Mesothelial cell of epicardium (in vitro differentiated cells): ENCODE results near the gene IRF9. TPM values are rescaled to one million over a fixed set of nuclear protein-coding genes. Genes with fewer than 3 reads are reported as not detected.

ENCODE experiments used
- DNase-seq, 2 experiments: peaks; one replicate each; pipeline ENCODE4 v3.0.0; 2021; ENCODE audit warnings: low spot score in 2 of 2; ENCODE audit not compliant: unreplicated experiment in 2 of 2
- H3K27ac Mint-ChIP-seq: 2 replicates; pipeline ENCODE4 v1.8.0; 2021; ENCODE audit warnings: mixed read lengths
- H3K27me3 Mint-ChIP-seq: 2 replicates; pipeline ENCODE4 v1.8.0; 2021; ENCODE audit warnings: low read depth, mixed read lengths
- H3K36me3 Mint-ChIP-seq: 2 replicates; pipeline ENCODE4 v1.8.0; 2021; ENCODE audit warnings: mixed read lengths
- H3K4me1 Mint-ChIP-seq: 2 replicates; pipeline ENCODE4 v1.8.0; 2021; ENCODE audit warnings: mixed read lengths
- H3K4me3 Mint-ChIP-seq: 2 replicates; pipeline ENCODE4 v1.8.0; 2021; ENCODE audit warnings: mild to moderate bottlenecking, moderate library complexity, mixed read lengths
- H3K9me3 Mint-ChIP-seq: 2 replicates; pipeline ENCODE4 v1.8.0; 2021; ENCODE audit warnings: mixed read lengths
- total RNA-seq: library from RNA; stranded (reverse); gene quantifications from 3 replicates; pipeline ENCODE4 v1.2.1, GENCODE V29; 2021
- TF ChIP-seq, protein P1 (sequence below): fragments of 200-600 bp; sonication (generic); IDR thresholded peaks from one replicate; pipeline ENCODE4 v1.5.0; 2021; ENCODE audit warnings: antibody characterized with exemption; ENCODE audit not compliant: unreplicated experiment

Gene IRF9
- total RNA-seq, 1 donor from 2014 or later, result 274 TPM

DNA sequence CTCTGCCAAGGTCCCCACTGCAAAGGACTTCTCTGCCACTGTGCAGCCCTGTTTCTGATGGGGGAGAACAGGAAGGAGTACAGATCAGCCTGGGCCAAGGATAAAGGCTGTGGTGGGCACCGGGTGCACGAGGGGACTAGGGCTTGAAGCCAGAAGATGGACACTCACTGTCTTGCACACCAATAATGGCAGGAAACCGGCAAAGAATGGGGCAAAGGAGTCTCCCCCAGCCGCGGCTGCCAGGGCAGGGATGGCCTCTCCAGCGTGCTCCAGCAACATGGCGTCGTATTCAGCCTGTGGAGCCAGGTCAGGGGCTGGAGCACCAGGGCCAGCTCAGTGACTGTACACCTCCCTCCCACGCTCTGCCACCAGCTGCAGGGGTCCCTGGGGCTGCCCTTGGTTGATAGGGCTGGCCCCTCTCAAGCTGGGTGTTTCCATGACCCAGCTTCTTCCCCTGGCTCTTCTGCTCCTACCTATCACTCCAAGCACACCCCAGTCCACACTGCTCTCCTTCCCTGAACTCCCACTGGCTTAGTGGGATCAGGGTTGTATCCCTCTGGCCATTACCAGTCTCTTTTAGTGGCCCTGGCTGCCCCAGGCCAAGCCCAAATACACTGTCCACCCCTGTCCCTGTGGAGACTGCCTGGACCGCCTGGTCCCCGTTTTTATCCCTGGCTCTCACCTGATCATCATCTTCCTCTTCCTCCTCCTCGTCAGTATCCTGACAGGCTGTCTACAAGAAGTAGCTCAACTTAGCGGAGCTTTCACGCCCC lies 21.2 kb downstream of the IRF9 start:
- no peak for DNase-seq
- H3K36me3 Mint-ChIP-seq, result peaks cover 16% of the 10 kb centered on the region
- peaks cover 13% of the 10 kb centered on the region for H3K4me1 Mint-ChIP-seq
- peak overlapping the region; percentile 73 for H3K27ac Mint-ChIP-seq
- TF ChIP-seq, protein P1, sequence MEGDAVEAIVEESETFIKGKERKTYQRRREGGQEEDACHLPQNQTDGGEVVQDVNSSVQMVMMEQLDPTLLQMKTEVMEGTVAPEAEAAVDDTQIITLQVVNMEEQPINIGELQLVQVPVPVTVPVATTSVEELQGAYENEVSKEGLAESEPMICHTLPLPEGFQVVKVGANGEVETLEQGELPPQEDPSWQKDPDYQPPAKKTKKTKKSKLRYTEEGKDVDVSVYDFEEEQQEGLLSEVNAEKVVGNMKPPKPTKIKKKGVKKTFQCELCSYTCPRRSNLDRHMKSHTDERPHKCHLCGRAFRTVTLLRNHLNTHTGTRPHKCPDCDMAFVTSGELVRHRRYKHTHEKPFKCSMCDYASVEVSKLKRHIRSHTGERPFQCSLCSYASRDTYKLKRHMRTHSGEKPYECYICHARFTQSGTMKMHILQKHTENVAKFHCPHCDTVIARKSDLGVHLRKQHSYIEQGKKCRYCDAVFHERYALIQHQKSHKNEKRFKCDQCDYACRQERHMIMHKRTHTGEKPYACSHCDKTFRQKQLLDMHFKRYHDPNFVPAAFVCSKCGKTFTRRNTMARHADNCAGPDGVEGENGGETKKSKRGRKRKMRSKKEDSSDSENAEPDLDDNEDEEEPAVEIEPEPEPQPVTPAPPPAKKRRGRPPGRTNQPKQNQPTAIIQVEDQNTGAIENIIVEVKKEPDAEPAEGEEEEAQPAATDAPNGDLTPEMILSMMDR, result no peak
- no peak overlapping the region for H3K4me3 Mint-ChIP-seq
- no peaks in the 10 kb centered on the region for H3K9me3 Mint-ChIP-seq
- no peaks in the 10 kb centered on the region for H3K27me3 Mint-ChIP-seq

DNA sequence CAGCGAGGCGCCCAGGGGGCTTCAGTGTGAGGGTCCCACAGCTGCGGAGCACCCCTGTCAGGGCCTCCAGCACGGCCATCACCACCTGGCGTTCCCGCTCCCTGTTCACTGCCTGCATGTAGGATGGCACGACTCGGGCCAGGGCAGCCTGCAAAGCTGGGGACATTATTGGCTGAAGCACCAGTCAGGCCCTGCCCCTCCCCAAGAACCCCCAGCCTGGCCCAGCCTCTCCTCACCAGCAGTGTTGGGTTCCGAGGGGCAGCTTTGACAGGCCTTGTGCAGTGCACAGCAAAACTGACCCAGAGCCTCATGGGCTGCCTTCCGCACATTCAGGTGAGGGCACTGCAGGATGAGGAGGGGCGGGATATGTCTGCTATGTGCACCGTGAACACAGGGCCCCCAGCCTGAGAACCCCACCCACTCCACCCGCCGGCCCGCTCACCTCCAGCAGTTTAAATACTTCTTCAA lies 22.0 kb downstream of the IRF9 start:
- Mint-ChIP-seq H3K9me3 (no peaks in the 10 kb centered on the region), H3K36me3 (peaks cover 14% of the 10 kb centered on the region), H3K27me3 (no peaks in the 10 kb centered on the region), H3K4me1 (peaks cover 16% of the 10 kb centered on the region), H3K4me3 (no peak overlapping the region), H3K27ac (peak overlapping the region; percentile 73)
- DNase-seq, result no peak
- TF ChIP-seq, protein P1, result no peak

DNA sequence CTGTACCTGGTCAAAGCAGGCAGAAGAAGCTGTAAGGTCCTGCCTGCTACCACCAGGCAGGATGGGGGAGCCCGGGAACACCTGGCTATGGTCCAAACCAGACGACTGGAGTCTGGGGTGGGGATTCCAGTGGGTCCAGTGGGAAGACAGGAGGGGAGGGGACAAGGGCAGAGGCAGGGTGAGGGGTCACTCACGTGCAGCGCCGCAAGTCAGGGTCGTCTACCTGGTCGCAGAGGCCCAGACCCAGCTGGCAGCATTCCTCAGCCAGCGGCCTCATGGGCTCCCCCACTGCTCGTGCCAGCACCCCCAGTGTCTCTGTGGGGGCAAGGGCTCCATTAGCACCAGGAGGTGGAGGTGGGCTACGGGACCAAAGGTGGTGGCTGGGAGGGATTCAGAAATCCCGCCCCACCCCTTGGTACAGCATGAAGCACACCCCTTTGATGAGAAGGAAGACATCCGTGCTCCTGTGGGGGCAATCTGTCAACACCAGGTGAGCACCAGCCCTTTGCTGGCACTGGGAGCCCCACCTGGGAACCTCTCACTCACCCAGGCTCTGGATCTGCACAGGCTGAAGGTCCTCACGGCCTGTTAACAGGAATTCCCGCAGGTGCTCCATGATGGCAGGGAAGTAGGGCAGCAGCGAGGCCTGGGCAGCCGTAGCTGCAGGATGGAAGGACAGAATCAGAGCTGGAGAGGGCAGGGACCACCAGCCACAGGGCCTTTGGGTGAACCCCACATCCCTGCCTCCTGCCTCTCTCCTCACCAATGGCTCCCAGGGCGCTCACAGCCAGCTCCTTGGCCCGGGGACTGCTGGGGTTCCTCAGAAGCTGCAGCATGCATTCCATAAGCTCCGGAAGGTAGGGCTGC lies 23.3 kb downstream of the IRF9 start:
- Mint-ChIP-seq H3K36me3 (peaks cover 10% of the 10 kb centered on the region), H3K27me3 (no peaks in the 10 kb centered on the region), H3K4me1 (peaks cover 19% of the 10 kb centered on the region), H3K27ac (no peak overlapping the region), H3K9me3 (no peaks in the 10 kb centered on the region), H3K4me3 (no peak overlapping the region)
- TF ChIP-seq, protein P1, result no peak
- no peak for DNase-seq

DNA sequence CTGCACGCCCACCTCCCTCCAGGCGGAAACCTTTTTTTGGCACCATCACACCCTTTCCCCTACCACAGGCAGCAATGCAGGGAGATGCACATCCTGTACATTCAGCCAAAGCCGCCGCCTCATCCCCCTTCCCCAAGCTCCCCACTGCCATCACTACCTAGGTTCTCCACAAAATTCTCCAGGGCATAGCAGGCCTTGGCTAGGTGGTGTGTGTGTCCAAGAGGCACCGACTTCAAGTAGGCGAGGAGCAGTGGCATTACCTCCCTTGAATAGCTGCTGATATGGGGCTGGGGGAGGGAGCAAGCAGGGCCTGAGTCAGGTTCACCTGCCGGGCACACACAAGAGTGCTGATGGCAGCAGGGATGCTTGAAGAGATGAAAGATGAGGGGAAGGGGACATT lies 24.0 kb downstream of the IRF9 start:
- no peak overlapping the region for H3K27ac Mint-ChIP-seq
- H3K36me3 Mint-ChIP-seq, result peaks cover 6% of the 10 kb centered on the region
- peaks cover 17% of the 10 kb centered on the region for H3K4me1 Mint-ChIP-seq
- H3K27me3 Mint-ChIP-seq, result no peaks in the 10 kb centered on the region
- no peak overlapping the region for H3K4me3 Mint-ChIP-seq
- no peak for DNase-seq
- TF ChIP-seq, protein P1, result no peak
- H3K9me3 Mint-ChIP-seq, result no peaks in the 10 kb centered on the region

DNA sequence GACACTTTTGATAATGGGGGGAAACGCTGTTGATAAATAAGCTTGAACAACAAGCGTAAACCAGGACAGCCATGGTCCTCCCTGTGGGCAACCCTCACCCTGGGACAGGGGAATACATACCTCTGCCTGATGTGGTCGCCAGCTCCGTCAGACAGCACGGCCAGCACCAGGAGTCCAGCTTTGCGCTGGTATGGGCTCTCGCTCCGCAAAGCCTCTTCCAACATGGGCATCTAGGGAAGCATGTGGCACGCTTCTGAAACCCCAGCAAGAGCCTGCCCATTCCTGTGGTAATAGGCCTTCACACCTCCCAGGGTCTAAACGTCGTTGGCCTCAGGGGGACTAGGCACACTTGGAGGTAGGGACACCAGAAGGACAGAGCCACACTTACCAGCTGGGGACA lies 24.7 kb downstream of the IRF9 start:
- DNase-seq, result no peak
- no peak overlapping the region for H3K27ac Mint-ChIP-seq
- H3K36me3 Mint-ChIP-seq, result peaks cover 5% of the 10 kb centered on the region
- H3K9me3 Mint-ChIP-seq, result no peaks in the 10 kb centered on the region
- no peak overlapping the region for H3K4me3 Mint-ChIP-seq
- H3K27me3 Mint-ChIP-seq, result no peaks in the 10 kb centered on the region
- H3K4me1 Mint-ChIP-seq, result peaks cover 17% of the 10 kb centered on the region
- TF ChIP-seq, protein P1, result no peak
